Stimulated activated CD4-positive, alpha-beta T cell treated with anti-CD3 and anti-CD28 coated beads, Interleukin-12 subunit alpha, Interleukin-12 subunit beta, amount 100 ng/mL, for 4 hours (primary cell): ENCODE data around the gene TSPAN12.
A peak's percentile ranks its signal among the peaks of the same experiment; 100 is the strongest.

Source experiments
- DNase-seq: peaks from one replicate; pipeline ENCODE4 v3.0.0-alpha.2; 2020

TSPAN12 gene

DNA sequence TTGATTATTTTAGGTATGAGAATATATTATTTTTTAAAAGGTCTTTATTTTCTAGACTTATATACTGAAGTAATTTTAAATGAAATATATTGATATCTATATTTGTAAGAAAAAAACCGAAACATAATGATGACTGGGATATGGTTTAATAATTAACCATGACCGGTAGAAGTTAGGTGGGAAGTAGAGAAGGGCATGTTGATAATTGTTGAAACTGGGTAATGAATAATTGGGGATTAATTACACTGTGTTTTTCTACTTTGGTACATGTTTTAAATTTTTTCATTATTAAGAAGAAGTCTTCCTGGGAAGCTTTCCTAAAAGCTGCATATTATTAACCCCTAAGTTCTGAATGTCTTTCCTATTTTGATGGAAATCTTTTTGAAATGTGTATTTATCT, 16.3 kb downstream of the TSPAN12 start:
- no peak for DNase-seq

- no peak for DNase-seq
Measured at GRCh38 chr7:120838281-120838682, 19.7 kb downstream of the TSPAN12 start.

DNA sequence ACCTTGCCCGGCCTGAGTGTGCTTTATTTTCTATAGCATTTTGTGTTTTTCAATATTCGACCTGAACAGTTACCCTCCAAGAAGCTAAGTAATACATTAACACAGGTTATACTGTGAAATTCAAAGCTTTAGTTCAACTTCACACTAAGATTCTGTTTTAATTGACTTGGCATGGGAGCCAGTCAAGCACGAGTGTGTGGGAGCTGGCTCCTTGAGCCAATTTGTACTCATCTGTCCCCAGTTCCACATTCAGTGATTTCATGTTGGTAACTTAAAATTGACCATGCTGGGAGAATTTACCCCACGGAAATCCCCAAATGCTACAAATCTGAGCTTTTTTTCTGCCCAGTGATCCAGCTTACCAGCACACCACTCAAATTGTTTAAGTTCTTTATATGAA, 20.3 kb downstream of the TSPAN12 start:
- no peak for DNase-seq

DNA sequence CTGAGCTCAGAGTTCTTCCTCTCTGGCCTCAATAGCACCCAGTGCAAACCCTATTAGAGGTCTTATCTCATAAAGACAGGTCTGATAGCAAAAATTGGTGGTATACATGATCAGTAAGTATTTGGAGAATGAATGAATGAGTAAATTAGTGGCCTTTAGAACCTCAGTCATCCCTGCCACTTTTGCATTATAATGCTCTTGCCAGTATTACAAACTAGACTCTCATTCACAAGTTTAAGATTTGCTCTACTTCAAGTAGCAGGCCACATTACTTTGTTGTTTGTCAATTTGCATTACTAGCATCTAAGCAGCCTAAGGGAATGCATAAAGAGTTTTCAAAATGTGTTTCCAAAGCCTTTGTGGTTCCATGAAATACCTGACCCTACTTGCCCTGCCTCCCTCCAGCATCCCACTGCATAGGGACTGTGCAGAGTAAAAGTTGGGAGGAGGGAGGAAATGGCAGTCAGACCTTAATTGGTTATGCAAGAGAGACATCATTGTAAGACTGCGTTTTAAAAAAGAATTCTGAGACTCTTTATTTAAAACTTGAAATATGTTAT, 21.3 kb downstream of the TSPAN12 start:
- no peak for DNase-seq

DNA sequence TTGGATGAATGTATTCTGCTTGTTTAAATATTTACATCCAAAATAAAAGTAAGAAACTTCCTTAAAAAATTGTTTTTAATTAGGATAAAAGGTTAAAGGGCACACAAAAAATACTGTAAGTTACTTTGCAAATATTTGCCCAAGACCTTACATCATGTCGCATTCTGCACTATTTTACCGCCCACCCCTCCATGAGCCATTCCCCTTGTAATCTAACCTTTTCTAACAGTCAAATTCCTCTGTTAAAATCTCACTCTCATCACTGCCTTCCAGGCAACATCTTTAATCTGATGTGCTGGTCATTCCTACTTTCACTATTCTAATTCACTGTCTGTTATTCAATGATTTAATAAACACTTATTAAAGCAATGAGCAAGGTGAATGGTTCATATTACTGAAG, 23.2 kb downstream of the TSPAN12 start:
- no peak for DNase-seq

DNA sequence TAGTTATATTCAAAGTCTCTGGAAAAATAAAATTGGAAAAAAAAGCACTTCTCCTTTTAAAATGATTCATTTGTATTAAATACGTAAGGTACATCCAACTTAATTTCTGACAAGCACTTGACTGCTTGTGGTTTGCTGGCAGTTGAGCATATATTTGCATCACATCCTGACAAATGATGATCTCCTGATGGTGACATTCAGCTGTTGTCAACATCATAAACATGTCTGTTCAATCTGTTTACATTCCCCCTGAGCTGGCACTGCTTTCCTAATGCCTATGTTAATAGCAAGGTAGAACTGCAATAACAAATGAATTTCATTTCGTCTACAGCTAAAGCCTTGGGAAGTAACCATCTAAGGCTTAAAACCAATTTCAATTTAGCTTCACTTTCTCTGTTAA, 24.4 kb downstream of the TSPAN12 start:
- DNase-seq, result no peak

DNA sequence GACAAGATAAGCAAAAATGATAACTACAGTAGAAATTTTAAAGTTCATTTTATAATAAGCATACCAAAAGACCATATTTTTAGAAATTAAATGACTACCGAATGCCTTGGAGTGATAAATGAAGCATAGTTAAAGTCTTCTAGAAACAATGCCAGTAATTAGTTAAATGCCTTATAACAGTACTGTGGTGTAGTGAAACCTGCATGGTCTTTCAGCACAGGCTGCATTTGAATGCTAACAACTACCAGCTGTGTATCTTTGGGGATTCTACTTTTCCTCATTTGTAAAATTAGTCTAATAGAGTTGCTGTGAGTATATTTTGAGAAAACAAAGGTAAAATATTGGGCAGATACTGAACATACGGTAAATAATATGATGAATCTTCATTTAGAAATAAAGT, 25.1 kb downstream of the TSPAN12 start:
- DNase-seq, result no peak

- no peak for DNase-seq
Measured at GRCh38 chr7:120831260-120831659, 26.7 kb downstream of the TSPAN12 start.

DNA sequence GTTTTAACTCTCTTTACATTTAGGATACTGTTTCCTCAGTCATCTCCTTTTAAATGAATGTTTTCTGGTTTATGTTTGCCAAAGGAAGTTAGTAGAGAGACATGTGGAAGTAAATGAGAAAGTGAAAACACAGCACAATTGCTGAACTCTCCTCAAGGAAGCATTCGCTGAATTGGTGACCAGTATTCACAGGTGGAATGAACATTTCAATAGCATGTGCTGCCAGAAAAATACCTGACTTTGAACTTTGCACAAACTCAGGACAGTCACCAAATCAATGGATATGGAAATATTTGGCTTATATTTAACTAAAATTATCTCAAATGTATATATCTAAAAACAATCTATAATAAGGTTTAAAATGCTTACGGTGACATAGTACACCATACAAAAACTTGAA, 28.5 kb downstream of the TSPAN12 start:
- DNase-seq, result no peak

DNA sequence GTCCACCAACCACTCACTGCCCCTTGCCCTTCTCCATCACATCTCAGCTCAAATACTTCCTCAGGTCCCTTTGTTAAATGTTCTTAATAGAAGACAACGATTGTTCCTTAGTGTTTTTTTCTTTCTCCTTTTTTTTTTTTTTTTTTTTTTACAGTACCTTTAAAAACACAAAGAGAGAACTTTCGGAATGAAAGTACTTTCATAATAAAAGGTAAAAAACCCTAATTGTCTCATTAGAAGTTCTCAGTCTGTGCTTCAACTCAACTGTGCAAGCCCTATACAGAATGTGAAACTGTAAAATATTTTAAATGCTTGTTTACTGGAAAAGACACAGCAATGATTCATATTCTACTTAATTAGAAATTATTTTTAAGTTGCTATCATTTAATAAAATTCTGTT, 29.4 kb downstream of the TSPAN12 start:
- DNase-seq, result no peak

- no peak for DNase-seq
Measured at GRCh38 chr7:120827371-120828118, 30.4 kb downstream of the TSPAN12 start.

DNA sequence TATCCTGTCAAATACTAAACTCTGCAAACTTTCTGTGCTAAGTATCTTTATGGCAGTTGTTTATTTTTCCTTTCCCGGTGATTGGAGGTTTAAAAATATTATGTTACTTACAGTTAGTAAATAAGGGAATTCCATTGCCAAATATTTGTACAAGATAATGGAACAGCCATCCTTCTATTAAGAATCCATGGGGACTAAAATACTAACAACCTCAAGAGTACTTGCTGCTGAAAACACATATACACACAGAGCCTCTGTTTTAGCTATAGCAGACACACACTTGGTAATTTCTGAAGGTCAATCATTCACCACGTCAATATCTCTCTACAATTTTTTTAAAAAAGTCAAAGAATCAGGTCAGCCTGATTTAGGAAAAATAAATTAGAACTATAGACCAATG, 32.4 kb downstream of the TSPAN12 start:
- no peak for DNase-seq

GRCh38 chr7:120825152-120825551, 32.8 kb downstream of the TSPAN12 start:
- DNase-seq, result no peak

- no peak for DNase-seq
Measured at GRCh38 chr7:120819861-120820260, 38.1 kb downstream of the TSPAN12 start.

DNA sequence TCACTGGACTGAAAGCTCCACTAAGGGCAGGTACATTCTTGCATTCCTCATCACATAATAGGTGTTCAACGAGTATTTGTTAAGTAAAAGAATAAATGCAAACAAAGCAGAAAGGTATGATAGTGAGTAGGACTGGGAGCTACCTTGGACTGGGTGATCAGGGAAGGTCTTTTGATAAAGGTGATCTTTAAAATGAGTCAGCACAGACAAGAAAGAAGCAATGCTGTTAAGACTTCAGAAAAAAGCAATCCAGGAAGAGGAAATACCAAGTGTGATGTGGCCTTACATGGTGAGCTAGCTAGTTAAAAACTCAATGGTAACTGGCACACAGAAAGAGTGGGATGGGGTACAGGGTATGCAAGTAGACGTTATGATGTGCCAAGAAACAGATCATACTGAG, 40.1 kb downstream of the TSPAN12 start:
- no peak for DNase-seq

DNA sequence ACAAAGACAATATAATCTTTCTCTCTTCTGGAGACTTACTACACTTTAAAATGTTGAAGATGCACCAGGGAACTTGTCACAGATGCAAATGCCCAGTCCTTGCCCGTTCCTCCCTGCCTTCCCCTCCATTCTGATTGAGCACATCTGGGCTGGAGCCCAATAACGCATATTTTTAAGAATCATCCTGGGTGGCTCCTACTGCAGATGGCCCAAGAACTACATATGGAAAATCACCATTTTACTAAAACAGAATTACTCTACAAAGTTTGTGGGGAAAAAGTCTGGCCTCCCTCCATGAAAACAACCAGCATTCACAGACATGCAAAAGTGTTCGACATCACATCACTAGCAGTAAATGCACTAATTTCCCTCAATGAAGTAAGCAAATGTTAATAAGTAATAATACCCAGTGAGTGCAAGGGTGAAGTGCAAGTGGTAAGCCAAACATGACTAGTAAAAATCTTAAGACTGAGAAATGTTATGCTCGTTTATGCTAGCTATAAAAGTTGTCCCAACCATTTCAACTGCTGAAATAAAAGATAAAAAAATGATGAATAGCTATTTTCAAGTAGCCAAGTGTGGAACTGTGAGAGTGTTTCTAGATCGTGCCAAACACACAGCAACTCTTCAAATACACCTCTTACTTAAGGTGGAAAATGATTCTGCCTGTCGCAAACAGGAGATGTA, 43.5 kb downstream of the TSPAN12 start:
- DNase-seq, result no peak

GRCh38 chr7:120813546-120814252, 44.2 kb downstream of the TSPAN12 start:
- DNase-seq, result no peak

GRCh38 chr7:120813089-120813488, 44.9 kb downstream of the TSPAN12 start:
- no peak for DNase-seq

DNA sequence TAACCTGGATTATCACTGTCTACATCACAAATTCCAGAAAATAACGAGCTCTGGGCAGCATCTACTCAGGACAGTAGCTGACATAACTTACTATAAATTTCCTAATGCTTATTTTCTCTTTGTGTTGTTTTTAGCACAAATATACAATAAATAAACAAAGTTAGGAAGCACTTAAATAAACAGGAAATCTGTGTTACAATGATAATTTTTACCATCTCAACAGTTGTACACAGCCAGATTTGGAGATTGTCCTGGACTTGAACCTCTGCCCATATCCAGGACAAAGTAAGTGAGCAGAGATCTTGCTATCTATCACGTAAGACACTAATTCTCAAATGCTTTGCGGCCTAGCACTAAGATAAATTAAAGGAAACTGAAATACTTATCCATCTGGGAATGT, 48.7 kb downstream of the TSPAN12 start:
- no peak for DNase-seq

- no peak for DNase-seq
Measured at GRCh38 chr7:120807390-120807789, 50.6 kb downstream of the TSPAN12 start.

DNA sequence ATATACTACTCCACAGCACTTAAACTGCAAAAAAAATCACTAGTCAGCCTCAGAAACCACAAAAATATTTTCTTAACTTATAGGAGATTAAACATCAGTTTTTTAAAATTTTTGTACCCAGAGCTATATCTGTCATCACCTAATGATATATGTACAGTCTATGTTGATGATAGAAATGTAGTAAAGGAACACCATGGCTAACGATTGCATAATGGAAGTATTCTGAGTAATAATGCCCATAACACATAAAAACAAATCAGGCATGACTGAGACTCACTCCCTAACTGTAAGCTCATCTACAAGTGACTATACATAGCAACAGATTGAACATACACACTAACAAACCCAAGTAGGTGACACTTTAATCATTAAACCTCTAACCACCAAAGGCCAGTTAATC, 51.3 kb downstream of the TSPAN12 start:
- no peak for DNase-seq

DNA sequence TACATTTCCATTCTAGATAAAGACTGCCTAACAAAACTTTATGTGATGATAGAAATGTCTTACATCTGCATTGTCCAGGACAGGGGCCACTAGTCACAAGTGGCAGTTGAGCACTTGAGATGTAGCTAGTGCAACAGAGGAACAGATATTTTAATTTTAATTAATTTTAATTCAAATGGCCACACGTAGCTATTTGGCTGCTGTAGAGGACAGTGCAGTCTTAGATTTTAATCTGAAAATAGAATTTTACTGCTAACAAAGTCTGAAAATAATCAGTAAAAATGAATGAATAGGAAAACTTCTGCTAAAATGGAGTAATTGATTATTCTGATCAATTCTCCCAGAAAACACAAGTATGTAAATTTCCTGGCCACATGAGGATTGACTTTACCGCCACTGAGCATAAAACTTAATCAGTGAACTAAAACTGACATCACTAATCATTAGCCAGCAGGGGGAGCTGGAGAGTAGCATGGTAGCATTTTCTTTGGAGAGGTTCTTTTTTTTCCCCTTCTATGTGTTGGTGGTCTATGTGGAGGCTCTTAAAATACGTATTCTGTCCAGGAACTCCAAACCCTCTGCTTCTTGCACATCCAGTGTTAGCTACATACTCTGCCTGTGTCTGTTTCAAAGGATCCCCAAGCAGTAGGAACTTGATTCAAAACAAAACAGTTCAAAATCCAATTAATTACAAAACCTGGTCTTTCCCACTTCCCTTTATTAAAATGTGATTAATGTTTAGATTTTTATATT, 52.1 kb downstream of the TSPAN12 start:
- DNase-seq, result peak; percentile 26

GRCh38 chr7:120802751-120803150, 55.2 kb downstream of the TSPAN12 start:
- no peak for DNase-seq
